ENCODE measurements around the gene PTPRD. TPM values are rescaled to one million over a fixed set of nuclear protein-coding genes. Genes with fewer than 3 reads are reported as not detected.

The PTPRD gene
- total and polyA plus RNA-seq, 2 experiments from 2014 or later = 11.5 to 58.0 TPM

- H3K36me3 Mint-ChIP-seq (ENCODE audit: low read depth) = no peaks in the 10 kb centered on the region
- H3K36me3 ChIP-seq (ENCODE audit: insufficient read depth) = no peaks in the 10 kb centered on the region
- H3K4me3 Mint-ChIP-seq = no peak overlapping the region
- no peak overlapping the region for H3K27ac ChIP-seq (ENCODE audit: low read depth)
- DNase-seq (ENCODE audit: low spot score) (no peak), ATAC-seq (no peak)
- peaks cover 16% of the 10 kb centered on the region for H3K27me3 Mint-ChIP-seq (ENCODE audit: insufficient read depth, low read depth, poor library complexity)
- H3F3A ChIP-seq (replicated peaks; ENCODE audit: low read depth) = no peaks in the 10 kb centered on the region
- no peak overlapping the region for H3K4me2 ChIP-seq
- peaks cover 24% of the 10 kb centered on the region for H3K27me3 ChIP-seq (ENCODE audit: insufficient read depth)
- no peak overlapping the region for H2AFZ ChIP-seq
- H3K27ac Mint-ChIP-seq = no peak overlapping the region
- no peak overlapping the region for H3K4me3 ChIP-seq
- no peaks in the 10 kb centered on the region for H3K9me2 ChIP-seq (ENCODE audit: insufficient read depth)
- H4K20me1 ChIP-seq (replicated peaks; ENCODE audit: insufficient read depth) = no peaks in the 10 kb centered on the region; the same call in 1 of the 2 replicates
- H3K4me1 ChIP-seq (ENCODE audit: insufficient read depth) = peaks cover 27% of the 10 kb centered on the region
- TF ChIP-seq ZNF114 (CRISPR knock-in tag; IDR thresholded peaks at IDR 0.05) (no peak), EZH2phosphoT487 (IDR thresholded peaks at IDR 0.05; ENCODE audit: unreplicated experiment) (no peak), CTCF (conservative IDR thresholded peaks at IDR 0.05; ENCODE audit: low read depth in 2 of 2) (no peak), JUNB (IDR thresholded peaks at IDR 0.05; ENCODE audit: unreplicated experiment) (no peak), POLR2AphosphoS5 (IDR thresholded peaks at IDR 0.05; ENCODE audit: low read depth) (no peak), STAT1 (IDR thresholded peaks at IDR 0.05; ENCODE audit: unreplicated experiment) (no peak), ZNF462 (CRISPR knock-in tag; IDR thresholded peaks at IDR 0.05) (no peak), CREB1 (CRISPR knock-in tag; IDR thresholded peaks at IDR 0.05; ENCODE audit: low read depth) (no peak)
- H3K9me3 Mint-ChIP-seq = no peaks in the 10 kb centered on the region
- peaks cover 32% of the 10 kb centered on the region for H3K4me1 Mint-ChIP-seq
- peaks cover 13% of the 10 kb centered on the region for H3K79me2 ChIP-seq (replicated peaks; ENCODE audit: insufficient read depth)
Observed at GRCh38 chr9:8860086-8860485, 1752.7 kb downstream of the PTPRD start.
